ENCODE data around the gene DIS3L2.

Gene DIS3L2

GRCh38 chr2:232237464-232237863, 276.0 kb downstream of the DIS3L2 start:
- ATAC-seq: no peak

- ATAC-seq: no peak
Measured at GRCh38 chr2:232238108-232238507, 276.6 kb downstream of the DIS3L2 start.

- ATAC-seq: no peak
Measured at GRCh38 chr2:232238596-232238995, 277.1 kb downstream of the DIS3L2 start.

- peak; percentile 57 to 71 for ATAC-seq
Measured at GRCh38 chr2:232239951-232240681, 278.6 kb downstream of the DIS3L2 start.

GRCh38 chr2:232240906-232241305, 279.4 kb downstream of the DIS3L2 start:
- ATAC-seq: no peak

GRCh38 chr2:232242316-232242715, 280.8 kb downstream of the DIS3L2 start:
- no peak for ATAC-seq

- ATAC-seq: no peak
Measured at GRCh38 chr2:232245111-232245510, 283.6 kb downstream of the DIS3L2 start.

- no peak for ATAC-seq
Measured at GRCh38 chr2:232246245-232246644, 284.7 kb downstream of the DIS3L2 start.

GRCh38 chr2:232249096-232249495, 287.6 kb downstream of the DIS3L2 start:
- no peak for ATAC-seq

GRCh38 chr2:232250246-232251175, 289.0 kb downstream of the DIS3L2 start:
- ATAC-seq: no peak

GRCh38 chr2:232255033-232255432, 293.5 kb downstream of the DIS3L2 start:
- ATAC-seq: no peak

- ATAC-seq: no peak
Measured at GRCh38 chr2:232260075-232260474, 298.6 kb downstream of the DIS3L2 start.

- no peak for ATAC-seq
Measured at GRCh38 chr2:232261776-232262175, 300.3 kb downstream of the DIS3L2 start.

- ATAC-seq: no peak
Measured at GRCh38 chr2:232263295-232263694, 301.8 kb downstream of the DIS3L2 start.

- ATAC-seq: no peak
Measured at GRCh38 chr2:232264081-232264480, 302.6 kb downstream of the DIS3L2 start.

GRCh38 chr2:232265329-232265728, 303.8 kb downstream of the DIS3L2 start:
- no peak for ATAC-seq

GRCh38 chr2:232268636-232269165, 307.2 kb downstream of the DIS3L2 start:
- no peak for ATAC-seq

GRCh38 chr2:232269867-232270266, 308.4 kb downstream of the DIS3L2 start:
- ATAC-seq: no peak

- no peak for ATAC-seq
Measured at GRCh38 chr2:232273903-232274643, 312.6 kb downstream of the DIS3L2 start.

GRCh38 chr2:232275670-232276069, 314.2 kb downstream of the DIS3L2 start:
- ATAC-seq: no peak

- no peak for ATAC-seq
Measured at GRCh38 chr2:232276084-232276732, 314.7 kb downstream of the DIS3L2 start.

GRCh38 chr2:232276733-232277313, 315.3 kb downstream of the DIS3L2 start:
- ATAC-seq: no peak

Data from activated CD4-positive, CD25-positive, alpha-beta regulatory T cell treated with anti-CD3 and anti-CD28 coated beads, Interleukin-2, amount 50 U/mL, for 24 hours (primary cell).